DOHH2 (cell line): Measurements from ENCODE around the gene PEG3.

Experiments used
- H3F3A ChIP-seq: fragments of 200-600 bp; sonication (generic), shearing (Covaris generic); 2 replicates; pipeline ENCODE4 v1.6.0; 2016; ENCODE audit warnings: antibody characterized with exemption, mild to moderate bottlenecking; ENCODE audit not compliant: control insufficient read depth, insufficient read depth
- H3K27ac ChIP-seq: fragments of 200-600 bp; sonication (generic); 2 replicates; pipeline ENCODE4 v1.5.1; 2014; ENCODE audit warnings: low read depth, mild to moderate bottlenecking, low read length, moderate library complexity
- H3K27me3 ChIP-seq: fragments of 200-600 bp; sonication (generic); 2 replicates; pipeline ENCODE4 v1.6.1; 2014; ENCODE audit warnings: mild to moderate bottlenecking, low read length, mixed read lengths; ENCODE audit not compliant: control insufficient read depth
- H3K36me3 ChIP-seq: fragments of 200-600 bp; sonication (generic); 2 replicates; pipeline ENCODE4 v1.6.1; 2014; ENCODE audit warnings: mild to moderate bottlenecking, low read length, moderate library complexity, mixed read lengths; ENCODE audit not compliant: control insufficient read depth
- H3K4me1 ChIP-seq: fragments of 200-600 bp; sonication (generic); 2 replicates; pipeline ENCODE4 v1.6.1; 2014; ENCODE audit warnings: mild to moderate bottlenecking, low read length, mixed read lengths; ENCODE audit not compliant: control insufficient read depth
- H3K4me2 ChIP-seq: fragments of 200-600 bp; sonication (generic); 2 replicates; pipeline ENCODE4 v1.6.0; 2014; ENCODE audit warnings: mild to moderate bottlenecking, low read length, moderate library complexity
- H3K4me3 ChIP-seq: fragments of 200-600 bp; sonication (generic); 2 replicates; pipeline ENCODE4 v1.5.1; 2014; ENCODE audit warnings: mild to moderate bottlenecking, low read length, mixed read lengths
- H3K79me2 ChIP-seq: fragments of 200-600 bp; sonication (generic); 2 replicates; pipeline ENCODE4 v1.6.1; 2014; ENCODE audit warnings: mild to moderate bottlenecking, low read length, mixed read lengths; ENCODE audit not compliant: control insufficient read depth
- H3K9me2 ChIP-seq: fragments of 200-600 bp; sonication (generic); replicated peaks from 2 replicates; pipeline ENCODE4 v1.6.1; 2014; ENCODE audit warnings: mild to moderate bottlenecking, low read length, mixed read lengths; ENCODE audit not compliant: control insufficient read depth
- H3K9me3 ChIP-seq: fragments of 200-600 bp; sonication (generic); 2 replicates; pipeline ENCODE4 v1.6.1; 2014; ENCODE audit warnings: antibody characterized with exemption, low read length, mixed read lengths; ENCODE audit not compliant: control insufficient read depth, insufficient read depth
- H4K20me1 ChIP-seq: fragments of 200-600 bp; sonication (generic); 2 replicates; pipeline ENCODE4 v1.6.0; 2014; ENCODE audit warnings: low read depth, mild to moderate bottlenecking, antibody characterized with exemption, low read length, moderate library complexity; ENCODE audit not compliant: control insufficient read depth, insufficient read depth
- EZH2phosphoT487 ChIP-seq: fragments of 200-600 bp; sonication (generic); IDR thresholded peaks from 2 replicates; pipeline ENCODE4 v1.6.1; 2017; ENCODE audit warnings: borderline replicate concordance, mild to moderate bottlenecking, antibody characterized with exemption, low read length, moderate library complexity, mixed read lengths
- TF ChIP-seq, protein P1 (sequence below): fragments of 200-600 bp; sonication (generic); IDR thresholded peaks from one replicate; pipeline ENCODE4 v1.5.1; 2014; ENCODE audit warnings: antibody characterized with exemption, mild to moderate bottlenecking, low read depth, low read length; ENCODE audit not compliant: poor library complexity, severe bottlenecking

Gene PEG3

DNA sequence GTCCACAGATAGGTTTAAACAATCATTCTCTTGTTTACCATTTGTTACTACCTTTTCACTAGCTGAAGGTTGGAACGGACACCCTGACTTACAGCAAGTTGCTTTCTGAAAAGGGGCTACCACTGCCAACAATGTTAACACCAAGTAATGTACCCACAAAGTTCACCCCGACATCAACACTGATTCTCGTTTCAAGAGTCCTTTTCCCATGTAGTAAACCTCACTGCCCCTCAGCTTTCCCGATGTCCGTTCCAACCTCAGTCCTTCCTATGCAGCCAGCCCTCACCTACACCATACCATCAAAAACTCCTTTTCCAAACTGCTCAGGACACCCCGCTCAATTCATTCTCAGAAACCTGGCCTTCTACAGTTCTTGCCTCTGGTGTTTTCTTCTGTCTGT, 29.0 kb downstream of the PEG3 start:
- Histone ChIP-seq H3K27ac (no peak overlapping the region), H3K79me2 (no peaks in the 10 kb centered on the region), H3K9me2 (no peaks in the 10 kb centered on the region), H3K27me3 (no peaks in the 10 kb centered on the region), H3K9me3 (peaks cover 9% of the 10 kb centered on the region; the same call in 1 of the 2 replicates), H3F3A (no peaks in the 10 kb centered on the region), H3K4me2 (no peak overlapping the region), H3K4me1 (no peaks in the 10 kb centered on the region), H3K4me3 (no peak overlapping the region), H3K36me3 (no peaks in the 10 kb centered on the region), H4K20me1 (no peaks in the 10 kb centered on the region)
- TF ChIP-seq EZH2phosphoT487: no peak
- TF ChIP-seq, protein P1, sequence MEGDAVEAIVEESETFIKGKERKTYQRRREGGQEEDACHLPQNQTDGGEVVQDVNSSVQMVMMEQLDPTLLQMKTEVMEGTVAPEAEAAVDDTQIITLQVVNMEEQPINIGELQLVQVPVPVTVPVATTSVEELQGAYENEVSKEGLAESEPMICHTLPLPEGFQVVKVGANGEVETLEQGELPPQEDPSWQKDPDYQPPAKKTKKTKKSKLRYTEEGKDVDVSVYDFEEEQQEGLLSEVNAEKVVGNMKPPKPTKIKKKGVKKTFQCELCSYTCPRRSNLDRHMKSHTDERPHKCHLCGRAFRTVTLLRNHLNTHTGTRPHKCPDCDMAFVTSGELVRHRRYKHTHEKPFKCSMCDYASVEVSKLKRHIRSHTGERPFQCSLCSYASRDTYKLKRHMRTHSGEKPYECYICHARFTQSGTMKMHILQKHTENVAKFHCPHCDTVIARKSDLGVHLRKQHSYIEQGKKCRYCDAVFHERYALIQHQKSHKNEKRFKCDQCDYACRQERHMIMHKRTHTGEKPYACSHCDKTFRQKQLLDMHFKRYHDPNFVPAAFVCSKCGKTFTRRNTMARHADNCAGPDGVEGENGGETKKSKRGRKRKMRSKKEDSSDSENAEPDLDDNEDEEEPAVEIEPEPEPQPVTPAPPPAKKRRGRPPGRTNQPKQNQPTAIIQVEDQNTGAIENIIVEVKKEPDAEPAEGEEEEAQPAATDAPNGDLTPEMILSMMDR: no peak

DNA sequence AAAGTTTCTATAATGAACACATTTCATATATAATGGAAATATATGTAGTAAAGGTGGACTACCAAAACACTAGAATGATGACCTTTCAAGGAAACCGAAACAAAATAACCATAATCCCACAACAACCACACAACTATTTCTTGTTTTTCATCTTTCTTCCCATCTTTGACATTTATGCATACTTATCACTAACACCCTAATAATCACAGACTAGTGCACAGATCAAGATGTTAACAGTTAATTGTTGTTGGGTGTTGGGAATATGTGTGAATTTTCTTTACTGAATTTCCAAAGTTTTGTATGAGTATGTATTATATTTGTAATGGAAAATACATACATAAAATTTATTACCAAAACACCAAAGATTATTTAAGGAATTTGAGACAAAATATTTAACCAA, 30.3 kb downstream of the PEG3 start:
- H3K4me1 ChIP-seq: no peaks in the 10 kb centered on the region
- no peak overlapping the region for H3K27ac ChIP-seq
- TF ChIP-seq, protein P1: no peak
- H3K27me3 ChIP-seq: no peaks in the 10 kb centered on the region
- H4K20me1 ChIP-seq: no peaks in the 10 kb centered on the region
- H3K4me3 ChIP-seq: no peak overlapping the region
- H3K79me2 ChIP-seq: no peaks in the 10 kb centered on the region
- H3F3A ChIP-seq: no peaks in the 10 kb centered on the region
- H3K9me2 ChIP-seq: no peaks in the 10 kb centered on the region
- no peaks in the 10 kb centered on the region for H3K36me3 ChIP-seq
- no peak overlapping the region for H3K4me2 ChIP-seq
- H3K9me3 ChIP-seq: peaks cover 5% of the 10 kb centered on the region; the same call in 1 of the 2 replicates

DNA sequence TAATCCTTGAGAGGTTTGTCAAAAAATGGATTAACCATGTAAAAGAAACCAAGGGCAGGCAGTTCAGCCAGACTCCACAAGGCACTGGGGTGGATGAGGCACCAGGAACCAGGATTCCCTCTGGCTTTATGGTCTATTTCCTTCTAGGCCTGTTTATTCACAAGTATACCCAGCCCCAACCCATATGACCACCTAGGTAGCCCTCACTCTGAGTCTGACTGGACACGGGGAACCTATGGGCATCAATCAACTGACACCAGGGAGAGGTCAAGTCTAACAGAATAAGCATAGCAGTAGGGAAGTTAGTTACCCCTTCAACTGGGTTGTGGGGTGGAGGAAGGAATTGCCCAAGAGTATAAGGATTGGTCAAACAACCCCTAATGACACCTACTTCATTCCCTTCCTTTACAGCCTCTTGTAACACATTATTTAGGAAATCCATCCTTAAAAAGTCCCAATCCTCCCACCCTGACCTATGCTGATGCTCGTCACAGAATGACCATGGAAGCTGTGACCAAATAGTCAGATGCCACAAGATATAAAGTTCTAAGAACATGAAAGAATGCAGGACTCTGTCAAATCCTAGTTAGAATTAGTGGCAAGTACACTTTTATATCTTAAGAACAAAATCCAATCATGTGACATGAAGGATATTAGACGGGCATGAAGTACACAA, 31.7 kb downstream of the PEG3 start:
- no peaks in the 10 kb centered on the region for H4K20me1 ChIP-seq
- H3K9me2 ChIP-seq: no peaks in the 10 kb centered on the region
- no peaks in the 10 kb centered on the region; the same call in 1 of the 2 replicates for H3K9me3 ChIP-seq
- no peak overlapping the region for H3K27ac ChIP-seq
- no peaks in the 10 kb centered on the region for H3K79me2 ChIP-seq
- no peak overlapping the region for H3K4me3 ChIP-seq
- H3K4me2 ChIP-seq: no peak overlapping the region
- TF ChIP-seq, protein P1: no peak
- TF ChIP-seq EZH2phosphoT487: no peak
- H3K4me1 ChIP-seq: no peaks in the 10 kb centered on the region
- H3F3A ChIP-seq: no peaks in the 10 kb centered on the region
- no peaks in the 10 kb centered on the region for H3K36me3 ChIP-seq
- H3K27me3 ChIP-seq: no peaks in the 10 kb centered on the region
